ENCODE results near the gene CEACAM20.

DNA sequence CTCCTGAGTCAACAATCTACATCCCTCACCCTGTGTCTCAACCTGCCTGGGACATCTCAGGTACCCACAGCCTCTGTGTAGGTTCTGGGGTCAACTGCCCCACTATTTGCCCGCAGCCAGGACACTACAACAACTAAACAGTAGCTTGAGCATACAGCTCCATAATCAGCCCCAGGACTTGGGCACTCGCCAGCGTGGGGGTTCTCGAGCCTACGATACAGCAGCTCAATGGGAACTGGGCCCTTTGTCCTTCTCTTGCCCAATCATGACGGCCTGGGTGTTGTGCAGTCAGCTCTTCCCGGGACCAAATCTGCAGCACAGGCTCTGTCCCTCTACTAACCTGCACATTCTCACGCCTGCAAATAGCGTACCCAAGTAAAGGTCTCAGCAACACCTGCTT, 30.5 kb downstream of the CEACAM20 start:
- TF ChIP-seq CTCF (IDR thresholded peaks at IDR 0.05) (no peak), EZH2 (IDR thresholded peaks at IDR 0.05) (no peak), EZH2phosphoT487 (IDR thresholded peaks at IDR 0.05) (no peak)
